Uterus (tissue), 2 donors: ENCODE measurements around the gene NUDT7.

Source experiments
- CTCF ChIP-seq, 4 experiments: fragments of 200-600 bp in 2 of 4; fragments of 450-650 bp in 2 of 4; sonication (generic) in 2 of 4; IDR thresholded peaks; one replicate each; pipeline ENCODE4 v1.5.1; 2016 to 2019; ENCODE audit warnings: antibody characterized with exemption in 4 of 4, mild to moderate bottlenecking in 2 of 4, moderate library complexity in 1 of 4
- POLR2A ChIP-seq, 2 donors: fragments of 450-650 bp; IDR thresholded peaks; one replicate each; pipeline ENCODE4 v1.6.1; 2016; ENCODE audit warnings: antibody characterized with exemption in 2 of 2, mild to moderate bottlenecking in 1 of 2, moderate library complexity in 1 of 2

GRCh38 chr16:77781091-77781490 is 58.8 kb downstream of the NUDT7 start:
- TF ChIP-seq CTCF (IDR thresholded peaks at IDR 0.05): no peak
- no peak for TF ChIP-seq POLR2A (IDR thresholded peaks at IDR 0.05)
